HEK293 (cell line): Measurements from ENCODE around the gene EEF2KMT.
"Not testable (repeated sequence)": the region's sequence is repeated elsewhere in the genome, so short reads cannot be mapped to it uniquely, and the experiment has no call there.

Source experiments
- YY1 ChIP-seq: fragments of 450-650 bp; formaldehyde crosslinking; IDR thresholded peaks from 2 replicates; pipeline ENCODE4 v1.5.1; 2018; ENCODE audit warnings: missing biosample characterization, missing genetic modification characterization
- ZNF140 ChIP-seq: fragments of 450-650 bp; formaldehyde crosslinking; IDR thresholded peaks from 2 replicates; pipeline ENCODE4 v1.5.1; 2016; ENCODE audit warnings: missing biosample characterization, missing genetic modification characterization
- ZNF175 ChIP-seq: fragments of 450-650 bp; formaldehyde crosslinking; IDR thresholded peaks from 2 replicates; pipeline ENCODE4 v1.5.1; 2016; ENCODE audit warnings: missing biosample characterization, missing genetic modification characterization
- ZNF274 ChIP-seq, 2 experiments: fragments of 200-500 bp in 1 of 2; fragments of 450-650 bp in 1 of 2; sonication (Bioruptor generic) in 1 of 2; formaldehyde crosslinking in 1 of 2; IDR thresholded peaks; 2 replicates each; pipeline versions ENCODE4 v1.5.1 to v1.6.1; 2014 to 2016; ENCODE audit warnings: borderline replicate concordance in 1 of 2, inconsistent platforms in 1 of 2, low read length in 1 of 2, missing biosample characterization in 1 of 2, missing genetic modification characterization in 1 of 2
- ZNF658 ChIP-seq: fragments of 450-650 bp; formaldehyde crosslinking; IDR thresholded peaks from 2 replicates; pipeline ENCODE4; 2016; ENCODE audit warnings: missing biosample characterization, missing genetic modification characterization
- ZSCAN30 ChIP-seq: fragments of 450-650 bp; IDR thresholded peaks from 2 replicates; pipeline ENCODE4 v1.5.1; 2018; ENCODE audit warnings: missing biosample characterization, mild to moderate bottlenecking, missing genetic modification characterization, moderate library complexity
- TF ChIP-seq, protein P1 (sequence below): sonication (generic); formaldehyde crosslinking; IDR thresholded peaks from 2 replicates; pipeline ENCODE4 v1.8.1; 2022; ENCODE audit warnings: mild to moderate bottlenecking, moderate library complexity, missing genetic modification reagents
- TF ChIP-seq, protein P2 (sequence below): fragments of 450-650 bp; formaldehyde crosslinking; IDR thresholded peaks from 2 replicates; pipeline ENCODE4 v1.5.1; 2016; ENCODE audit warnings: missing biosample characterization, missing genetic modification characterization

- TF ChIP-seq ZNF140 (tag by site-specific recombination); ZNF175 (tag by site-specific recombination); ZSCAN30 (tag by site-specific recombination); ZNF658; ZNF274 (IDR thresholded peaks at IDR 0.05; ENCODE audit: low read length); ZNF274 (tag by site-specific recombination; IDR thresholded peaks at IDR 0.05; ENCODE audit: borderline replicate concordance); YY1 (tag by site-specific recombination): not testable (repeated sequence)
- TF ChIP-seq, protein P1, sequence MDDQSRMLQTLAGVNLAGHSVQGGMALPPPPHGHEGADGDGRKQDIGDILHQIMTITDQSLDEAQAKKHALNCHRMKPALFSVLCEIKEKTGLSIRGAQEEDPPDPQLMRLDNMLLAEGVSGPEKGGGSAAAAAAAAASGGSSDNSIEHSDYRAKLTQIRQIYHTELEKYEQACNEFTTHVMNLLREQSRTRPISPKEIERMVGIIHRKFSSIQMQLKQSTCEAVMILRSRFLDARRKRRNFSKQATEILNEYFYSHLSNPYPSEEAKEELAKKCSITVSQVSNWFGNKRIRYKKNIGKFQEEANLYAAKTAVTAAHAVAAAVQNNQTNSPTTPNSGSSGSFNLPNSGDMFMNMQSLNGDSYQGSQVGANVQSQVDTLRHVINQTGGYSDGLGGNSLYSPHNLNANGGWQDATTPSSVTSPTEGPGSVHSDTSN (CRISPR knock-in tag), result not testable (repeated sequence)
- TF ChIP-seq, protein P2, sequence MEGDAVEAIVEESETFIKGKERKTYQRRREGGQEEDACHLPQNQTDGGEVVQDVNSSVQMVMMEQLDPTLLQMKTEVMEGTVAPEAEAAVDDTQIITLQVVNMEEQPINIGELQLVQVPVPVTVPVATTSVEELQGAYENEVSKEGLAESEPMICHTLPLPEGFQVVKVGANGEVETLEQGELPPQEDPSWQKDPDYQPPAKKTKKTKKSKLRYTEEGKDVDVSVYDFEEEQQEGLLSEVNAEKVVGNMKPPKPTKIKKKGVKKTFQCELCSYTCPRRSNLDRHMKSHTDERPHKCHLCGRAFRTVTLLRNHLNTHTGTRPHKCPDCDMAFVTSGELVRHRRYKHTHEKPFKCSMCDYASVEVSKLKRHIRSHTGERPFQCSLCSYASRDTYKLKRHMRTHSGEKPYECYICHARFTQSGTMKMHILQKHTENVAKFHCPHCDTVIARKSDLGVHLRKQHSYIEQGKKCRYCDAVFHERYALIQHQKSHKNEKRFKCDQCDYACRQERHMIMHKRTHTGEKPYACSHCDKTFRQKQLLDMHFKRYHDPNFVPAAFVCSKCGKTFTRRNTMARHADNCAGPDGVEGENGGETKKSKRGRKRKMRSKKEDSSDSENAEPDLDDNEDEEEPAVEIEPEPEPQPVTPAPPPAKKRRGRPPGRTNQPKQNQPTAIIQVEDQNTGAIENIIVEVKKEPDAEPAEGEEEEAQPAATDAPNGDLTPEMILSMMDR, result not testable (repeated sequence)
Observed at GRCh38 chr16:5084099-5084731, 13.4 kb downstream of the EEF2KMT start.
